Vagina (tissue), 2 donors: ENCODE results near the gene CNGB1. TPM values are rescaled to one million over a fixed set of nuclear protein-coding genes. Genes with fewer than 3 reads are reported as not detected.

Source experiments
- DNase-seq, 2 donors: peaks; one replicate each; pipeline ENCODE4 v3.0.0-alpha.2; 2017; ENCODE audit errors: extremely low spot score in 2 of 2
- H3K27ac ChIP-seq: fragments of 200-600 bp; sonication (generic); one replicate; pipeline ENCODE4 v1.5.1; 2019
- H3K27me3 ChIP-seq: fragments of 200-600 bp; sonication (generic); one replicate; pipeline ENCODE4 v1.5.1; 2019
- H3K36me3 ChIP-seq, 2 donors: fragments of 200-600 bp; sonication (generic); one replicate each; pipeline ENCODE4 v1.5.1; 2017 to 2019
- H3K4me1 ChIP-seq: fragments of 200-600 bp; sonication (generic); one replicate; pipeline ENCODE4 v1.5.1; 2019
- H3K4me3 ChIP-seq, 2 donors: fragments of 200-600 bp; sonication (generic); 1 replicate in 1 of 2; 2 replicates in 1 of 2; pipeline ENCODE4 v1.5.1; 2016 to 2019
- H3K9me3 ChIP-seq: fragments of 200-600 bp; sonication (generic); one replicate; pipeline ENCODE4 v1.5.1; 2019
- POLR2A ChIP-seq, 2 donors: fragments of 450-650 bp; IDR thresholded peaks; one replicate each; pipeline ENCODE4 v1.6.1; 2017; ENCODE audit warnings: antibody characterized with exemption in 2 of 2, mild to moderate bottlenecking in 2 of 2, moderate library complexity in 2 of 2
- POLR2AphosphoS5 ChIP-seq, 2 donors: sonication (generic); formaldehyde crosslinking; IDR thresholded peaks; one replicate each; pipeline ENCODE4 v1.9.0; 2017; ENCODE audit warnings: antibody characterized with exemption in 2 of 2, mild to moderate bottlenecking in 2 of 2, low read depth in 1 of 2; ENCODE audit not compliant: insufficient read depth in 1 of 2
- intact Hi-C: fragments of 100-400 bp; cut with DNase I; formaldehyde crosslinking; loops from one replicate; pipeline ENCODE4 v1.15.1; 2023
- total RNA-seq: library from RNA; depleted of rRNA; stranded (reverse); fragments of >200 nt; gene quantifications from one replicate; pipeline ENCODE4 v1.2.3, GENCODE V29; 2016
- TF ChIP-seq, protein P1 (sequence below), 3 experiments: fragments of 450-650 bp in 2 of 3; fragments of 200-600 bp in 1 of 3; sonication (generic) in 1 of 3; IDR thresholded peaks; one replicate each; pipeline ENCODE4 v1.5.1; 2017 to 2019; ENCODE audit warnings: antibody characterized with exemption in 3 of 3, mild to moderate bottlenecking in 2 of 3, moderate library complexity in 2 of 3

Gene CNGB1
- total RNA-seq, 1 donor from 2014 or later: not detected

DNA sequence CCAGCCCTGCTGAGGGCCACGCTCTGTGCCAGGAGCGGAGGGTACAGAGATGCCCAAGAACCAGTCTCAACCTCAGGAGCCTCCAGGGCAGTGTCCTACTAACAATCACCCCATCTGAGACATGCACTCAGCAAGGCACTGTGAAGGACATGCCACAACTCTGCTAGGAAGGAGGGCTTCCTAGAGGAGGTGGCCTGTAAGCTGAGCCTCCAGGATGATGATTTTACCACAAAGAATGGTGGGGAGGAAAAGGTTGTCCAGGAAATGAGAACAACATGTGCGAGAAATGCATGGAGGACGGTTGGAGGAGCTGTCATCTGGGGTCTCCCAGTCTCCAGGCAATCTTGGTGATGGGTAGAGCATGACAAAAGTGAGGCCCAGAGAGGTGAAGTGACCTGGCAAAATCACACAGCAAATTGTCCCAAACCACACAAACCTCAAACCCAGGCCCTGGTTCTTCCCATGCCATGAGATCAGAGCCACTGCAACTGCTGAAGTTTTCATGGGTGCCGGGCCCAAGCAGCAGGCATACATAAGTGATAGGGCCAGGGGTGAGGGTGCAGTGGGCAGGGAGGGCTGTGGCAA is 30.5 kb downstream of the CNGB1 start:
- H3K27me3 ChIP-seq: no peaks in the 10 kb centered on the region
- intact Hi-C loops: no loop called here
- no peaks in the 10 kb centered on the region for H3K9me3 ChIP-seq
- H3K27ac ChIP-seq: no peak overlapping the region
- peaks cover 10% of the 10 kb centered on the region for H3K4me1 ChIP-seq
- TF ChIP-seq POLR2A (IDR thresholded peaks at IDR 0.05): no peak
- TF ChIP-seq POLR2AphosphoS5 (IDR thresholded peaks at IDR 0.05; ENCODE audit: insufficient read depth in 1 of 2, low read depth in 1 of 2): no peak
- TF ChIP-seq, protein P1, sequence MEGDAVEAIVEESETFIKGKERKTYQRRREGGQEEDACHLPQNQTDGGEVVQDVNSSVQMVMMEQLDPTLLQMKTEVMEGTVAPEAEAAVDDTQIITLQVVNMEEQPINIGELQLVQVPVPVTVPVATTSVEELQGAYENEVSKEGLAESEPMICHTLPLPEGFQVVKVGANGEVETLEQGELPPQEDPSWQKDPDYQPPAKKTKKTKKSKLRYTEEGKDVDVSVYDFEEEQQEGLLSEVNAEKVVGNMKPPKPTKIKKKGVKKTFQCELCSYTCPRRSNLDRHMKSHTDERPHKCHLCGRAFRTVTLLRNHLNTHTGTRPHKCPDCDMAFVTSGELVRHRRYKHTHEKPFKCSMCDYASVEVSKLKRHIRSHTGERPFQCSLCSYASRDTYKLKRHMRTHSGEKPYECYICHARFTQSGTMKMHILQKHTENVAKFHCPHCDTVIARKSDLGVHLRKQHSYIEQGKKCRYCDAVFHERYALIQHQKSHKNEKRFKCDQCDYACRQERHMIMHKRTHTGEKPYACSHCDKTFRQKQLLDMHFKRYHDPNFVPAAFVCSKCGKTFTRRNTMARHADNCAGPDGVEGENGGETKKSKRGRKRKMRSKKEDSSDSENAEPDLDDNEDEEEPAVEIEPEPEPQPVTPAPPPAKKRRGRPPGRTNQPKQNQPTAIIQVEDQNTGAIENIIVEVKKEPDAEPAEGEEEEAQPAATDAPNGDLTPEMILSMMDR (IDR thresholded peaks at IDR 0.05): no peak
- H3K36me3 ChIP-seq: no peaks in the 10 kb centered on the region
- DNase-seq: no peak
- H3K4me3 ChIP-seq: no peak overlapping the region

DNA sequence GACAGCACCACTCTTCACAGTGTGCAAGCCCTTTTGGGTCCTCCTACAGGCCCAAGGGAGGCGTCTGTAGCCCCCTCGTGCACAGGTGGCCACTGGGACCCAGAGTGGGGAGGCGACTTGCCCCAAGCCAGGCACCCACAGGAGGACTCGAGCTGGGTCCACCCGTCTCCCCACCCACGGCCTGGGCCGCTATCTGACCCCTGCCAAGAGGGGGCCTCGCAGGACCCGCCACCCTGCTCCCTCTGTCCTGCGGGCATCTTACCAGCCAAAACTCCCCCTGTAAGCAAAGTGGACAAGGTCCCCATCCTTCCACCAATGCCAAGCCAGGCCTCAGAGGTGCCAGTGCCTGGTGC is 31.1 kb downstream of the CNGB1 start:
- H3K27me3 ChIP-seq: no peaks in the 10 kb centered on the region
- intact Hi-C loops: no loop called here
- TF ChIP-seq POLR2A (IDR thresholded peaks at IDR 0.05) (no peak), POLR2AphosphoS5 (IDR thresholded peaks at IDR 0.05; ENCODE audit: insufficient read depth in 1 of 2, low read depth in 1 of 2) (no peak)
- TF ChIP-seq, protein P1 (IDR thresholded peaks at IDR 0.05): no peak
- no peak overlapping the region for H3K4me3 ChIP-seq
- no peaks in the 10 kb centered on the region for H3K9me3 ChIP-seq
- no peaks in the 10 kb centered on the region for H3K36me3 ChIP-seq
- no peak for DNase-seq
- H3K4me1 ChIP-seq: peaks cover 10% of the 10 kb centered on the region
- no peak overlapping the region for H3K27ac ChIP-seq

DNA sequence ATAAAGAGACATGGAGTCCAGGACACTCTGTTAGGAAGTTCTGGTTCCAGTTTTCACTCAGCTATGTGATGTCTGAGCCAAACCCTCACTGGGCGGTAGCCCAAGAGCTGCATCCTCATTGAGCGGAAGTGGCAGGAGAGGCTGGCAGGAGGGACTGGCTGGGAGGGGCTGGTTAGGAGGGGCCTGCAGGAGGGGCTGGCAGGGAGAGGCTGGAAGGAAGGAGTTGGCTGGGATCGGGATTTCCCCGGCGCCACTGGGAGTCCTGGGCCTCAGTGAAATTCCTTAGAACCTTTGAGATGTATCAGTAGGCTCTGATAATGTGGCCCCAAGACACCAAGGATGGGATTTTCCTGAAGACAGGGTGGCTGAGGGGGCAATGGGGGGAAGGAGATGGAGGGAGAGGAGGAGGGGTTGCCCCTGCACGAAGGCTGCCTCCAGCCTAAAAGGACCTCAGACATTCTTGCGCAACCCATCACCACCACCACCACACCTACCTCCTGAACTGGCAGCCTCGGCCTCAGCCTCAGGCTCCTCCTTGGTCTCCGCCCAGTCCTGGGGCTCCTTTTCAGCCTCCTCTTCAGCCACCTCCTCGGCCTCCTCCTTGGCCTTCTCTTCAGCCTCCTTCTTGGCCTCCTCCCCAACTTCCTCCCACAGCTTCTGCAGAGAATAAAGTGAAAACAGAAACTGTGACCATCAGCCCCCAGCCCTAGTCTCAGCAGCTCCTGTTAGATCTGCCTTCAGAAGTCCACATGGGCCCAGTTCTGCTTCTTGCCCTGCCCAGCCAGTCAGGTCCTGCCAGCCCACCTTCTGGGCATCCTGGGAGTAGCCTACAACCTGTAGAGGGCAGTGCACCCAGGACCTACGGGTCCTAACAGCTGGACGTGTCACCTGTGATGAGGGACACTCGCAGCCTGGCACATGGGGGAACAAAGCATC is 31.7 kb downstream of the CNGB1 start:
- no peaks in the 10 kb centered on the region for H3K27me3 ChIP-seq
- no peak for DNase-seq
- TF ChIP-seq POLR2AphosphoS5 (IDR thresholded peaks at IDR 0.05; ENCODE audit: insufficient read depth in 1 of 2, low read depth in 1 of 2) (peak in 1 of 2 donors; percentile 29), POLR2A (IDR thresholded peaks at IDR 0.05) (no peak)
- intact Hi-C loops: no loop called here
- no peak overlapping the region for H3K27ac ChIP-seq
- H3K4me3 ChIP-seq: no peak overlapping the region
- no peaks in the 10 kb centered on the region for H3K36me3 ChIP-seq
- peaks cover 10% of the 10 kb centered on the region for H3K4me1 ChIP-seq
- no peaks in the 10 kb centered on the region for H3K9me3 ChIP-seq

DNA sequence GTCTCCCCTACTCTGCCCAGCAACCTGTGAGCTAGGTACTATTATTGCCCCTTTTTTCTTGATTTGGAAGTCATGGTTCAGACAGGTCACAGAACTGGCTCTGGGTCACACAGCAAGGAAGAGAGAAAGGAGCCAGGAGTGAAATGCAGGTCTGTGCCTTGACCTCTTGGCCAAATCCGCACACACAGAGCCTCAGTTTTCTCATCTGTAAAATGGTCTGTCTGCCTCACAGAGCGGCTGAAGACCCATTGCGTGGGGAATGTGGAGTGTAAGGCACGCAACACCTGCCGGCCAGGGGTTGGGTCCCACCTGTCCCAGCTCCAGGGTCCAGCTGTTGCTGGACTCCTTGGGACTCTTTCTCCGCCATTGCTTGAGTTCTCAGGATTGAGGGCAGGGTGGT is 32.4 kb downstream of the CNGB1 start:
- no peak overlapping the region for H3K27ac ChIP-seq
- intact Hi-C loops: no loop called here
- TF ChIP-seq POLR2A (IDR thresholded peaks at IDR 0.05) (no peak), POLR2AphosphoS5 (IDR thresholded peaks at IDR 0.05; ENCODE audit: insufficient read depth in 1 of 2, low read depth in 1 of 2) (no peak)
- TF ChIP-seq, protein P1 (IDR thresholded peaks at IDR 0.05): no peak

DNA sequence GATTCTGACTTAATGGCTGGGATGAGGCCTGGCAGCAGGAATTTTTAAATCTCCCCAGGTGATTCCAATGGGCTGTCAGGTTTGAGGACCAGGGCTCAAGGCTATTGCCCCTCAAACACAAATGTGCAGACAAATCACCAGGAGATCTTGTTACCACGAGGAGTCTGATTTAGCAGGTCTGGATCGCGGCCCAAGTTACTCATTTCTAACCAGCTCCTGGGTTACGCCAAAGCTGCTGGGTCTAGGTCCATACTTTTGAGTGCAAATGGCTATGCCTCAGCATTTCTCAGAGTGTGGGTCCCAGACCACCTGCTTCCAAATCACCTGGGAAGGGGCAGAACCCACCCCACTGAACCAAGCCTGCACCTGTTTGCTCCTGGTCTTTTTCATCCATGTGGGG is 33.1 kb downstream of the CNGB1 start:
- H3K27ac ChIP-seq: no peak overlapping the region
- intact Hi-C loops: no loop called here
- TF ChIP-seq, protein P1 (IDR thresholded peaks at IDR 0.05): no peak
- no peak for TF ChIP-seq POLR2AphosphoS5 (IDR thresholded peaks at IDR 0.05; ENCODE audit: insufficient read depth in 1 of 2, low read depth in 1 of 2)
- TF ChIP-seq POLR2A (IDR thresholded peaks at IDR 0.05): no peak
- DNase-seq: no peak
- no peak overlapping the region for H3K4me3 ChIP-seq
- H3K36me3 ChIP-seq: no peaks in the 10 kb centered on the region
- H3K9me3 ChIP-seq: no peaks in the 10 kb centered on the region
- no peaks in the 10 kb centered on the region for H3K27me3 ChIP-seq
- H3K4me1 ChIP-seq: peaks cover 10% of the 10 kb centered on the region

More for the DNA sequence above, 32.4 kb downstream of the CNGB1 start:
- H3K4me3 ChIP-seq: no peak overlapping the region
- H3K36me3 ChIP-seq: no peaks in the 10 kb centered on the region
- DNase-seq: no peak
- peaks cover 10% of the 10 kb centered on the region for H3K4me1 ChIP-seq
- H3K27me3 ChIP-seq: no peaks in the 10 kb centered on the region
- no peaks in the 10 kb centered on the region for H3K9me3 ChIP-seq
